Natural killer cell (primary cell): ENCODE results near the gene MTMR11. TPM values are rescaled to one million over a fixed set of nuclear protein-coding genes. Genes with fewer than 3 reads are reported as not detected.

Source experiments
- ATAC-seq, 3 donors: fragments of 150-1000 bp in 2 of 3; fragments of 200-7000 bp in 1 of 3; cut with Tn5 transposase; 1 replicate in 1 of 3; 2 replicates in 2 of 3; pipeline ENCODE4 v1.10.0; 2021; ENCODE audit warnings: mild to moderate bottlenecking in 2 of 3, moderate library complexity in 2 of 3
- DNase-seq, 2 donors: peaks; one replicate each; pipeline versions ENCODE4 v3.0.0 to v3.0.0-alpha.2; 2013 to 2021; ENCODE audit warnings: mixed read lengths in 1 of 2
- H3K27ac ChIP-seq: one replicate; pipeline ENCODE4 v1.5.1; 2013; ENCODE audit warnings: mild to moderate bottlenecking, low read length
- H3K27me3 ChIP-seq: one replicate; pipeline ENCODE4 v1.6.1; 2013; ENCODE audit warnings: low read length; ENCODE audit not compliant: control insufficient read depth, insufficient read depth
- H3K36me3 ChIP-seq: one replicate; pipeline ENCODE4 v1.6.1; 2013; ENCODE audit warnings: low read length; ENCODE audit not compliant: control insufficient read depth, insufficient read depth
- H3K4me1 ChIP-seq: one replicate; pipeline ENCODE4 v1.6.1; 2013; ENCODE audit warnings: low read length; ENCODE audit not compliant: control insufficient read depth, insufficient read depth
- H3K4me3 ChIP-seq: one replicate; pipeline ENCODE4 v1.5.1; 2013; ENCODE audit warnings: low read length
- H3K9me3 ChIP-seq: one replicate; pipeline ENCODE4 v1.6.1; 2013; ENCODE audit warnings: low read length; ENCODE audit not compliant: control insufficient read depth, insufficient read depth
- H3K27ac Mint-ChIP-seq, 2 donors: one replicate each; pipeline ENCODE4 v1.8.0; 2022; ENCODE audit warnings: mild to moderate bottlenecking in 2 of 2, mixed read lengths in 2 of 2, moderate library complexity in 1 of 2
- H3K27me3 Mint-ChIP-seq, 2 donors: one replicate each; pipeline ENCODE4 v1.8.0; 2022; ENCODE audit warnings: low read depth in 2 of 2, mixed read lengths in 2 of 2
- H3K36me3 Mint-ChIP-seq: one replicate; pipeline ENCODE4 v1.8.0; 2022; ENCODE audit warnings: mixed read lengths
- H3K4me1 Mint-ChIP-seq, 2 donors: one replicate each; pipeline ENCODE4 v1.8.0; 2022; ENCODE audit warnings: mixed read lengths in 2 of 2
- H3K4me3 Mint-ChIP-seq: one replicate; pipeline ENCODE4 v1.8.0; 2022; ENCODE audit warnings: mild to moderate bottlenecking, moderate library complexity, mixed read lengths
- H3K9me3 Mint-ChIP-seq, 2 donors: one replicate each; pipeline ENCODE4 v1.8.0; 2022; ENCODE audit warnings: mixed read lengths in 2 of 2
- CTCF ChIP-seq: fragments of 200-600 bp; IDR thresholded peaks from one replicate; pipeline ENCODE4 v1.8.0; 2022; ENCODE audit warnings: antibody characterized with exemption
- WGBS: methylation state at CpG from one replicate; pipeline ENCODE4 v1.1.7; 2013; ENCODE audit warnings: missing lambda C conversion rate; ENCODE audit not compliant: insufficient coverage; 5-methylcytosine and 5-hydroxymethylcytosine counted together
- intact Hi-C: fragments of 100-400 bp; cut with micrococcal nuclease; formaldehyde crosslinking; loops from one replicate; pipeline ENCODE4 v1.14.2; 2022
- total RNA-seq, 4 donors: library from RNA; stranded (reverse); fragments of 120-200 nt in 1 of 4; gene quantifications; one replicate each; pipeline versions ENCODE4 v1.2.3 to v1.2.4, GENCODE V29; 2013 to 2022

The MTMR11 gene
- total RNA-seq, 3 donors from 2014 or later (not counting 1 experiment from before 2014, with no cell fraction given): 1.8 to 3.0 (median 2.9) TPM

- Histone ChIP-seq H3K4me1 (peaks cover 22% of the 10 kb centered on the region), H3K27ac (no peak overlapping the region), H3K4me3 (no peak overlapping the region), H3K27me3 (peaks cover 4% of the 10 kb centered on the region), H3K9me3 (no peaks in the 10 kb centered on the region), H3K36me3 (no peaks in the 10 kb centered on the region)
- Mint-ChIP-seq H3K4me3 (no peak overlapping the region), H3K27ac (no peak overlapping the region), H3K9me3 (no peaks in the 10 kb centered on the region), H3K36me3 (no peaks in the 10 kb centered on the region), H3K4me1 (peaks cover 6 to 24% of the 10 kb centered on the region in 2 donors), H3K27me3 (peaks cover 18 to 26% of the 10 kb centered on the region in 2 donors)
- no peak for ATAC-seq
- intact Hi-C loops: no loop called here
- DNase-seq: no peak
- no peak for TF ChIP-seq CTCF
- no CpG with 5 or more reads among the region's 1 CpG for WGBS
These were observed 22.1 kb downstream of the MTMR11 start for GRCh38 chr1:149914545-149914944.

DNA sequence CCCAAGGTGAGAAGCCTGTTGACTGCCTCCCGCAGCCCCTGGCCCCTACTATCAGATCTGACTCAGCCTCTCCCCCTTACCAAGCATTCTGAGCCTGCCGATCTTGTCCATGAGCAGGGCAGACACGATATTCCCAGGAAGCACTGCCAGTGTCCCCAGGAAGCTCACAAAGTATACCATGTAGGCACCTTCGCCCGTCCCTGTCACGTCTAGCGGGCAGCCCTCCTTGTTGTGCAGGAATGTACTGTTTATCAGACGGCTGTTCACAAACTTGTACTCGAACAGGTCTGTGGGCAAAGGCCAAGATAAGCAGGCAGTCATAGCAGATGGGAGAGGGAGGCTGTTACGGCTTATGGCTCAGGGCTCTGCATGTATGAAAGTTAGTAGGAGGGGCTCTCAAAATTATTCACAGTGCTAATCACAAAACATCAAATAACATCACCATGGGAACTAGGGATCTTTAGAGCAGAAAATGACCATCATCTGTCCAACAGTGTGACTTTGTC is 30.1 kb downstream of the MTMR11 start:
- Histone ChIP-seq H3K4me1 (no peaks in the 10 kb centered on the region), H3K4me3 (no peak overlapping the region), H3K36me3 (no peaks in the 10 kb centered on the region), H3K27me3 (no peaks in the 10 kb centered on the region), H3K27ac (no peak overlapping the region), H3K9me3 (no peaks in the 10 kb centered on the region)
- H3K9me3 Mint-ChIP-seq: no peaks in the 10 kb centered on the region
- no peak for TF ChIP-seq CTCF
- no peak overlapping the region for H3K4me3 Mint-ChIP-seq
- no peaks in the 10 kb centered on the region for H3K4me1 Mint-ChIP-seq
- H3K27ac Mint-ChIP-seq: no peak overlapping the region
- DNase-seq: no peak
- no peak for ATAC-seq
- WGBS: 92% methylated on average over 9 of the region's 10 CpGs
- peaks cover 6 to 9% of the 10 kb centered on the region in 2 donors for H3K27me3 Mint-ChIP-seq
- intact Hi-C loops: no loop called here
- H3K36me3 Mint-ChIP-seq: no peaks in the 10 kb centered on the region

DNA sequence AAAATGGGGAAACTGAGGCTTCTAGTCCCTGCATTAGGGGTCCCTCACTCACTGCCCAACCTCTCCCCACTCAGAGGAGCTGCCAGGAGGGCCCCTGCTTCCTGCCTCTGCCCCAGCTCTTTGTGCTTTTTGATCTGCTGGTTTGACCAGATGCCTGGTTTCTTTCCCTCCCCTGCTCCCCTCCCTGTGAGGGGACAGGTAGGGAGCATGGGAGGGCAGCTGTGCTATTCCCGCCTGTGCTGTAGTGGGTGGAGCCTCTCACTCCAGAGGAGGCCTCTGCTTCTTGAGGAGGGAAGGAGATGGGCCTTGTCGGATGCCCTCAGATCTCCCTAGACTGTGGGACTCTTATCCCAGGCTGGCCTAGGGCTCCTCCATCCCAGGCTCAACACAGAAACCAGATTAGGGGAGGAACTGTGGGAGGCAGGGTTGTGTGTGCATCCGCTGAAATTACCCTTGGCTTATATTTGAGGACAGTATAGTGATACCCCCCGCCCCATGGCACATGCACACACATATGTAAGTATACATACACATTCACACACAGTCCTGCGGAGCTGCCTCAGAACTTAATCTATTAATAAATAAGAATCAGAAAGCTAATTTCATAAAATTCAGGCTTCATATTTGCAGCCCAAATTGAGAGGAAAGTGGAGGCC is 32.7 kb downstream of the MTMR11 start:
- no peaks in the 10 kb centered on the region for H3K9me3 ChIP-seq
- TF ChIP-seq CTCF: no peak
- no peaks in the 10 kb centered on the region for H3K9me3 Mint-ChIP-seq
- no peaks in the 10 kb centered on the region for H3K36me3 Mint-ChIP-seq
- peaks cover 8 to 20% of the 10 kb centered on the region in 2 donors for H3K4me1 Mint-ChIP-seq
- DNase-seq: no peak
- no peak overlapping the region for H3K4me3 Mint-ChIP-seq
- WGBS: 100% methylated on average over 4 of the region's 5 CpGs
- no peak overlapping the region for H3K4me3 ChIP-seq
- peaks cover 14% of the 10 kb centered on the region for H3K4me1 ChIP-seq
- intact Hi-C loops: no loop called here
- H3K27ac ChIP-seq: no peak overlapping the region
- H3K27me3 Mint-ChIP-seq: peaks cover 6 to 9% of the 10 kb centered on the region in 2 donors
- H3K36me3 ChIP-seq: no peaks in the 10 kb centered on the region
- ATAC-seq: no peak
- H3K27me3 ChIP-seq: no peaks in the 10 kb centered on the region
- H3K27ac Mint-ChIP-seq: no peak overlapping the region
